Activated T-helper 1 cell treated with anti-CD3 and anti-CD28 coated beads, Interleukin-12 subunit alpha, Interleukin-12 subunit beta, Interleukin-2, Interleukin-4 antibody, amounts not matched to agents 30 ng/mL and 10 ng/mL and 1 ng/mL, durations not matched to agents 14 hours and 24 hours and 36 hours (primary cell): ENCODE measurements around the gene IQCM. TPM values are rescaled to one million over a fixed set of nuclear protein-coding genes. Genes with fewer than 3 reads are reported as not detected.

Experiments
- DNase-seq: peaks from one replicate; pipeline ENCODE4 v3.0.0; 2021; ENCODE audit warnings: low spot score
- H3K27ac Mint-ChIP-seq: one replicate; pipeline ENCODE4 v1.8.0; 2021; ENCODE audit warnings: mild to moderate bottlenecking, mixed read lengths
- H3K27me3 Mint-ChIP-seq: one replicate; pipeline ENCODE4 v1.8.0; 2022; ENCODE audit warnings: mild to moderate bottlenecking, moderate library complexity, mixed read lengths; ENCODE audit not compliant: insufficient read depth
- H3K36me3 Mint-ChIP-seq: one replicate; pipeline ENCODE4 v1.8.0; 2021; ENCODE audit warnings: low read depth, mixed read lengths
- H3K4me1 Mint-ChIP-seq: one replicate; pipeline ENCODE4 v1.8.0; 2021; ENCODE audit warnings: low read depth, mixed read lengths
- H3K4me3 Mint-ChIP-seq: one replicate; pipeline ENCODE4 v1.8.0; 2021; ENCODE audit warnings: mild to moderate bottlenecking, moderate library complexity, mixed read lengths
- H3K9me3 Mint-ChIP-seq: one replicate; pipeline ENCODE4 v1.8.0; 2021; ENCODE audit warnings: mixed read lengths
- intact Hi-C: fragments of 100-400 bp; cut with micrococcal nuclease; formaldehyde crosslinking; loops from one replicate; pipeline ENCODE4 v1.15.1; 2024
- total RNA-seq: library from RNA; stranded (reverse); gene quantifications from 2 replicates; pipeline ENCODE4 v1.2.3, GENCODE V29; 2022

IQCM gene
- total RNA-seq, 1 donor from 2014 or later = not detected

DNA sequence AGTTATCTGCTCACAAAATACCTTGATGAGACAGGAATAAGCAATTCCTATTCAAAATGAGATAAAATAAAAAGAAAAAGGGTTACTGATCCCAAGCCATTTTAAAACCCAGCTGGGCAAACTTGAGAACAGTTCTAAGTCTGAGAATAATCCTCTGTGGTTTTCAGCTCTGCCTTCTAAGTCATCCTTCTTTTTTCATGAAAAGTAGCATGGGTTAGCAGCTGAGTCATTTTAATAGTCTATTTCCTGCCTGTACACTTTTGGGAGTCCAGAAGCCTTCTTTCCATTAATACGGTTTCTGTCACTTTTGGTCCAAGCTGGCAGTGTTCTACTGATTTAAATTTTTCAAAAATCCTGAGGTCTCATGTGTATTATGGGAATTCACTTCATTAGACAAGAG lies 374.3 kb downstream of the IQCM start:
- no peaks in the 10 kb centered on the region for H3K27me3 Mint-ChIP-seq
- no peaks in the 10 kb centered on the region for H3K9me3 Mint-ChIP-seq
- H3K4me1 Mint-ChIP-seq = no peaks in the 10 kb centered on the region
- no peak overlapping the region for H3K4me3 Mint-ChIP-seq
- no peak for DNase-seq
- intact Hi-C loops = no loop called here
- H3K27ac Mint-ChIP-seq = no peak overlapping the region
- no peaks in the 10 kb centered on the region for H3K36me3 Mint-ChIP-seq

DNA sequence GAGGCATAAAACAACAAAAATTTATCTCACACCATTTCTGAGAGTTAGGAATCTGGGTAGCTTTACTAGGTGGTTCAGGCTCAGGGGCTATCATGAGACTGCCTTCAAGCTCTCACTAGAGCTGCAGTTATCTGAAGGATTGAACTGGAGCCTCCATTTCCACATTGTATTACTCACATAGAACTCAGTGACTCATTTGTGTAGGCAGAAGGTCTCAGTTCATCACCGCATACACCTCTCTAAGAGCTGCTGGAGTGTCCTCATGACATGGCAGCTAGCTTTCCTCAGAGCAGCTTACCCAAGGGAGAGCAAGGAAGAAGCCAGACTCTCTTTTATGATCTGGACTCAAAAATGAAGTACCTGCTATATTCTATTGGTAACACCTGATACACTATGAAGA lies 389.2 kb downstream of the IQCM start:
- no peak overlapping the region for H3K27ac Mint-ChIP-seq
- DNase-seq = no peak
- no peaks in the 10 kb centered on the region for H3K36me3 Mint-ChIP-seq
- H3K27me3 Mint-ChIP-seq = no peaks in the 10 kb centered on the region
- no peaks in the 10 kb centered on the region for H3K4me1 Mint-ChIP-seq
- no peaks in the 10 kb centered on the region for H3K9me3 Mint-ChIP-seq
- H3K4me3 Mint-ChIP-seq = no peak overlapping the region
- intact Hi-C loops = no loop called here

DNA sequence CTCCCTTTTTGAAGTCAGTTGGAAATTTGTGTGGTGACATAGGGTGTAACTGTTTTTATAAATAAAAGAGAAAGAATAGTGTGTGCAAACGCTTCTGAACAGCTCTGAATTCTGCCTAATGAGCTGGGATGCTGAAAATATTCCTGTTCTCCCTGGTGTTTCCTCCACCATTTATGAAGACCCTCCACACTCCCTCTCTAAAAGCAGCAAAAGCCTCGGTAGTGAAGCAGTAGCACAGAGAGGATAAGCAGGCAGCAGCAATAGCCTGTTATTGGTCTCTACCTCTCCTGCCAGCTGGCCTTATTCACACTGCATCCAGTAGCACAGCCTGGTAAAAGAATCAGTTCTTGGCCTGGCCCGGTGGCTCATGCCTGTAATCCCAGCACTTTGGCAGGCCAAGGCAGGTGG lies 406.1 kb downstream of the IQCM start:
- Mint-ChIP-seq H3K4me1 (no peaks in the 10 kb centered on the region), H3K9me3 (peaks cover 8% of the 10 kb centered on the region), H3K27me3 (no peaks in the 10 kb centered on the region), H3K27ac (no peak overlapping the region), H3K36me3 (no peaks in the 10 kb centered on the region), H3K4me3 (no peak overlapping the region)
- intact Hi-C loops = no loop called here
- no peak for DNase-seq

DNA sequence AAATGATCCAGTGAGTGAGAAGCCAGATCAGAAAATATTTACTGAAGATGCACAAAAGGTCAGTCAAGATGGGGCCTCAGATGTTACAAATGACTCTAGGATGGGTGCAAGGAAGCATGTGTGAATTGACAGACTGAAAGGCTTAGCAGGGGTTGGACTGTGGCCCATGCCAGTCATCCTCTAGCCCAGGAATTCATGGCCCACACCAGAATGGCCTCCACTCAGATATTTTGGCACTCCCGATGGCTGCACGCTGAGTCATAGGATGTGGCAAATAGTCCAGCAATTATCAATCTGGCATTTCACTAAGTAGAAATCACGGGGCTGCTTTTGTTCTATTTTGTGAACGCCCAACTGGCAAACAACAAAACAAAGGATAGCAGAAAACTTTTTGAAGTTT lies 406.5 kb downstream of the IQCM start:
- DNase-seq = no peak
- intact Hi-C loops = no loop called here
- H3K9me3 Mint-ChIP-seq = peaks cover 8% of the 10 kb centered on the region
- H3K27me3 Mint-ChIP-seq = no peaks in the 10 kb centered on the region
- no peaks in the 10 kb centered on the region for H3K36me3 Mint-ChIP-seq
- H3K27ac Mint-ChIP-seq = no peak overlapping the region
- H3K4me3 Mint-ChIP-seq = no peak overlapping the region
- H3K4me1 Mint-ChIP-seq = no peaks in the 10 kb centered on the region

DNA sequence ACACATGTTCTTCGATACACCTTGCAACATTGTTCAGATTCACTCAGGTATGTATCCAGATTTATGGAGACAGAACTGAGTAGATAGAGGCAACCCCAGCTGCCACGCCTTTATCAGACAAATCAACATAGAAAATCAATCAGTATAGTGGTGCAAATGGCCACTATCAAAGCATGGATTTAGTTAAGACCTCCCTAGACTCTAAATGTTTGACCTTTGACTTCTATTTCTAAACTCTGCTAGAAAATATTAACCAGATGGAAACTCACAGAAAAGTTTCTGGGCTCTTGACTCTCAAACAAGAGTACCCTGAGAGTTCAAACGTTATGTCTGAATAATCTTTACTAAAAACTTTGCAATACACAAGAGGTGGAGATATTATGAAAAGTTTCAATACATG lies 411.5 kb downstream of the IQCM start:
- intact Hi-C loops = no loop called here
- peaks cover 8% of the 10 kb centered on the region for H3K9me3 Mint-ChIP-seq
- no peak overlapping the region for H3K4me3 Mint-ChIP-seq
- no peaks in the 10 kb centered on the region for H3K36me3 Mint-ChIP-seq
- no peak overlapping the region for H3K27ac Mint-ChIP-seq
- H3K27me3 Mint-ChIP-seq = no peaks in the 10 kb centered on the region
- no peaks in the 10 kb centered on the region for H3K4me1 Mint-ChIP-seq
- no peak for DNase-seq

DNA sequence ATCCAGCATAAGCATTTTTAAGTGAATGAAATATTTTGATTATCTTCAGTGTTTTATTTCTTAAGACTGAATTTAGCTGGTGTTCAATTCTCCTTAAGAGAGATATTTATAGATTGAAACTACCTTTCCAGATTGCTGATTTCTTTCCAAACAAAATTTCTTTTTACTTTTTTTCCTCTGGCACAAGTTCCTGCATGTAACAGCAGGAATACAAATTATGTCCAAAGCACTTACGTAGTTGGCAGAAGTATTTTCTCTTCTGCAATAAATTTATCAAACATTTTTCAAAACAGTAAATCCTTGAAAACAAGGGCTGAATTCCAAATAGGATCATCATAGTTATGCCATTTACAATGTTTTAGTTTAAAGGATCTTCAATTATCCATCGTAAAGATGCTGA lies 412.6 kb downstream of the IQCM start:
- intact Hi-C loops = no loop called here
- Mint-ChIP-seq H3K27me3 (no peaks in the 10 kb centered on the region), H3K4me1 (no peaks in the 10 kb centered on the region), H3K9me3 (peaks cover 8% of the 10 kb centered on the region), H3K36me3 (no peaks in the 10 kb centered on the region), H3K27ac (no peak overlapping the region), H3K4me3 (no peak overlapping the region)
- no peak for DNase-seq

DNA sequence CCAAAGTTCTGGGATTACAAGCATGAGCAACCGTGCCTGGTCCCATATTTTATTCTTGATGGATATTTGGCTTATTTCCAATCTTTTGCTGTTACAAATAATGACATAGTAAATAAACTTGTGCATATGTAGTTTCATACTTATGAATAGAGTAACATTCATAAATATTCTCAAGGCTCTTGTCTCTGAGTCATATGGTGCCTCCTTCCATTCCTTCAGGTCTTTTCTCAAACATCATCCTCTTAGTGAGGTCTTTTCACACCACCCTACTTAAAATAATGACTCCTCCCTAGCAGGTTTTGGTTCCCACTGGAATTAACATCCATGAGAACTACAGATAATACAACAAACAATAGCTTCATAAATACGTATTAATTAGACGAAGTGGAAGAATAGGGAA lies 416.6 kb downstream of the IQCM start:
- no peaks in the 10 kb centered on the region for H3K9me3 Mint-ChIP-seq
- H3K36me3 Mint-ChIP-seq = no peaks in the 10 kb centered on the region
- H3K27me3 Mint-ChIP-seq = no peaks in the 10 kb centered on the region
- H3K27ac Mint-ChIP-seq = no peak overlapping the region
- no peaks in the 10 kb centered on the region for H3K4me1 Mint-ChIP-seq
- H3K4me3 Mint-ChIP-seq = no peak overlapping the region
- intact Hi-C loops = no loop called here
- DNase-seq = no peak

DNA sequence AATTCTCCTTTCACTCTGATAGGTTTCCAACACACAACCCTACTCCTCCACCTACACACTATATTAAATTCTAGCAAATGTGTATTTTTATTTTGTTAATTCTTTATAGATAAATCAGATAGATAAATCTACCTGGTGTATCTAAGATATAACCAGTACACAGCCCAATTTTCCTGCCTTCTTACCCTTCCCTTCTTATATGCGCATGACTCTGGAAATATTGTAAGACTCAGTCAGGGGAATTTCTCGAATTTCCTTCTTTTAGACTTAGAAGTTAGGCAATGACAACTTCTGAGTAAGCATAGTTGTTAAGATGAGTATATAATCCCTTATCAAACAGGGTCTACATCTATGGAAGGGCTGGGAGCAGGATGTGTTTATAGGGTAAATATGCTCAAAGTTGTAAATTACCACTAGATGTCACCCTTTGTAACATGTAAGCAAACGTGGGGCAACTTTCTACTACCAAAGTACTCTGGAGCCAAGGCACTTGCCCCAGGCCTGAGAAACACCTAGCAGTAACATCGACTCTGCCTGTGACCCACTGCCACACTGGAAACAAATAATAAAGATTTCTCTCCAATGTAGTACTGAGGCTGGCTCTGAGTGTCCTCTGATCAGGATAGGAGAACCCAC lies 444.7 kb downstream of the IQCM start:
- DNase-seq = no peak
- intact Hi-C loops = loop anchor here (10.0 kb wide), 1 partner anchor 524 kb away; no protein-coding TSS in a partner anchor
- Mint-ChIP-seq H3K27ac (no peak overlapping the region), H3K4me1 (no peaks in the 10 kb centered on the region), H3K4me3 (no peak overlapping the region), H3K36me3 (no peaks in the 10 kb centered on the region), H3K9me3 (no peaks in the 10 kb centered on the region), H3K27me3 (no peaks in the 10 kb centered on the region)

DNA sequence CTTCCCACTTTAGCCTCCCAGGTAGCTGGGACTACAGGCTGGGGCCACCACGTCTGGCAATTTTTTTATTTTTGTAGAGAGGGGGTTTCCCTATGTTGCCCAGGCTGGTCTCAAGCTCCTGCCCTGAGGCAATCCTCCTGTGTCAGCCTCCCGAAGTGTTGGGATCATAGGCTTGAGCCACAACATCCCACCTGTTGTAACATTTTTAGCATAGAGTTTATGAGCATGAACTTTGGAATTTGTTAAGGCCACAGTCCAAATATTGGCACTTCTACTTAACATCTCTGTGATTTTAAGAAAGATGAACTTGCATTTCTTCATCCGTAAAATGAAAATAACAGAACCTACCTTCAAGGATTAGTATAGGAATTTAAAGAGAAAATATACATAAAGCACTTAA lies 445.6 kb downstream of the IQCM start:
- intact Hi-C loops = loop anchor here (10.0 kb wide), 1 partner anchor 525 kb away; no protein-coding TSS in a partner anchor
- Mint-ChIP-seq H3K27ac (no peak overlapping the region), H3K4me1 (no peaks in the 10 kb centered on the region), H3K36me3 (no peaks in the 10 kb centered on the region), H3K9me3 (no peaks in the 10 kb centered on the region), H3K4me3 (no peak overlapping the region), H3K27me3 (no peaks in the 10 kb centered on the region)
- no peak for DNase-seq

DNA sequence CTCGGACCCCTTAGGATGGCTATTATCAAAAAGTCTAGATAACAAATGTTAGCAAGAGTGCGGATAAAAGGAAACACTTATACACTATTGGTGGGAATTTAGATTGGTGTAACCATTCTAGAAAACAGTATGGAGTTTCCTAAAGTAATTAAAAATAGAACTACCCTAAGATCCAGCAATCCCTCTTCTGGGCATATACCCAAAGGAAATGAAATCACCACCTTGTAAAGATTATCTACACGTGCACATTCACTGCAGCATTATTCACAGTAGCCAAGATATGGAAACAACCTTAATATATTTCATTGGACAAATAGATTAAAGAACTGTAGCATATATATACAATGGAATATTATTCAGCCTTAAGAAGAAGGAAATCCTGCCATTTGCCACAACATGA lies 462.4 kb downstream of the IQCM start:
- intact Hi-C loops = no loop called here
- Mint-ChIP-seq H3K36me3 (no peaks in the 10 kb centered on the region), H3K4me3 (no peak overlapping the region), H3K9me3 (peaks cover 8% of the 10 kb centered on the region), H3K4me1 (no peaks in the 10 kb centered on the region), H3K27me3 (no peaks in the 10 kb centered on the region), H3K27ac (no peak overlapping the region)
- DNase-seq = no peak

DNA sequence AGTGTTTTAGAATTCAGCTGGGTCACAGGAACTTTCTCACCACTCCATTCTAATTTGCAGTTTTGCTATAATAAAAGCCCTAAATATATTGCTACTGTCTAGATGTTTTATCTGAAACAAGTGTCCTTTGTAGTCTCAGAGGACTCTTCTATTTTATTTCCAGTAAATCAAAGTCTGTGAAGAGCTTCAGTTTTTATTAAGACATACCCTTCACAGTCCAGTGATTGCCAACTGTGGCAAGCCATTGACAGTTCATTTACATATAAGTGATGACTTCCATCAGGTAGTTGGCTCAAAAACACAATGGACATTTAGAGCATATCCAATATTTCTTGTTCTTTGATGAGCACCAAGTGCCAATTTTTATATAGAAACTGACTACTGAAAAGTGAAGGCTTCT lies 466.1 kb downstream of the IQCM start:
- H3K4me1 Mint-ChIP-seq = no peaks in the 10 kb centered on the region

DNA sequence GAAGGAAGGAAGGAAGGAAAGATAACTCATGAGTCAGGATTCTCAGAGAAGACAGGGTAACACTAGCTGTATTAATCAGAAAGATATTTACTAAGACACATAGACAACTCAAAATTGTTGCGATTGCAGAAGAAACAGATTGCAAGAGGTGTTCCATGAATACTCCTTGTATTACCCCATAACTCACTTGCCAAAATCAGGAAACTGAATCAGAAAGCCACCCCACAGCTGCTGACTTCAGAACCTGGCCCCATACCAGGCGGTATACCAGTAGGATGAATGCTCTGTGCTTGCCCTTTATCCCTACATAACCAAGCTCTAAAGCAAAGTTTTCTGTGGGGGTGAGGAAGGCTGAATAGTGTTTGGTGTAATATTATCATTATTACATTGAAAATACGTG lies 468.5 kb downstream of the IQCM start:
- intact Hi-C loops = no loop called here
- no peaks in the 10 kb centered on the region for H3K4me1 Mint-ChIP-seq
- H3K27ac Mint-ChIP-seq = no peak overlapping the region
- no peak overlapping the region for H3K4me3 Mint-ChIP-seq
- no peaks in the 10 kb centered on the region for H3K36me3 Mint-ChIP-seq
- H3K27me3 Mint-ChIP-seq = no peaks in the 10 kb centered on the region
- DNase-seq = no peak
- H3K9me3 Mint-ChIP-seq = peaks cover under 1% of the 10 kb centered on the region

More for the DNA sequence above, 466.1 kb downstream of the IQCM start:
- H3K36me3 Mint-ChIP-seq = no peaks in the 10 kb centered on the region
- peaks cover 8% of the 10 kb centered on the region for H3K9me3 Mint-ChIP-seq
- H3K27ac Mint-ChIP-seq = no peak overlapping the region
- no peak overlapping the region for H3K4me3 Mint-ChIP-seq
- no peak for DNase-seq
- intact Hi-C loops = no loop called here
- H3K27me3 Mint-ChIP-seq = no peaks in the 10 kb centered on the region

DNA sequence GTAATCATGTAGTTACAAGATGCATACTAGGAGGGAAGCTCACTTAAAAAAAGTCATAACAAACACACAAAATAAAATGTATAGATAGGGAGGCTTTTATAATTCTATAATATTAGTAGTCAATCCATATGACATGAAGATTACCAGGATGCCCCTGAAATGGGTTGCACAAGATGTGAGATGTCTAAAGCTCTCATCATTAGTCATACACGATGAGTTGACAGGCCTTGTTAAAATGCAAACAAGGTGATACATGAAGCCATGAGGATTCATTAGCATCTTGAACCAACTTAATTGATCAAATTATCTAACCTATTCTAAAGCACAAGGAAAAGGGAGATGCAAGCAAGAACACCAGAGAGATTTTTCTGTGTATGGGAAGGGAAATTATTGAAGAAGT lies 470.2 kb downstream of the IQCM start:
- H3K4me1 Mint-ChIP-seq = no peaks in the 10 kb centered on the region
- intact Hi-C loops = no loop called here
- no peaks in the 10 kb centered on the region for H3K36me3 Mint-ChIP-seq
- no peaks in the 10 kb centered on the region for H3K9me3 Mint-ChIP-seq
- no peak for DNase-seq
- no peak overlapping the region for H3K27ac Mint-ChIP-seq
- H3K4me3 Mint-ChIP-seq = no peak overlapping the region
- no peaks in the 10 kb centered on the region for H3K27me3 Mint-ChIP-seq

DNA sequence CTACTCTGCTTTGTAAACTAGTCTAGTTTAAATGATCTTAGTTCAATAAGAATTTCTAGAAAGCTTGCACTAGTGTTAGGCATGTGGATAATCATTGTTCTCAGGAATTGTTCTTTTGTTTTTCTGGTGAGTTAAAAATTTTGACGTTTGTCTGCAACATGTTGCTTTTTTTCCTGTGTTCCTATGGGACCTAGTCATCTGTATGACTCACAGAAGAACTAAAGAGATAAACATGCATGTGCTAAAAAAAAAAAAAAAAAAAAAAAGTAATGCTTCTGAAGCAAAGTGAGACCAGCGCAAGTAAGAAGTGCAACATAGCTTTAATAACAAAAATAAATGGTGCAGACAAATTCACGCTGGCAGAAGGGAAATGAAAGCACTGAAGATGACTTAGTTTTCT lies 471.2 kb downstream of the IQCM start:
- DNase-seq = no peak
- H3K27ac Mint-ChIP-seq = no peak overlapping the region
- intact Hi-C loops = no loop called here
- no peaks in the 10 kb centered on the region for H3K36me3 Mint-ChIP-seq
- no peaks in the 10 kb centered on the region for H3K4me1 Mint-ChIP-seq
- no peak overlapping the region for H3K4me3 Mint-ChIP-seq
- H3K27me3 Mint-ChIP-seq = no peaks in the 10 kb centered on the region
- H3K9me3 Mint-ChIP-seq = peaks cover 4% of the 10 kb centered on the region
